ENCODE data around the gene RAB6A. TPM values are rescaled to one million over a fixed set of nuclear protein-coding genes. Genes with fewer than 3 reads are reported as not detected.
"Not testable (repeated sequence)": the region's sequence is repeated elsewhere in the genome, so short reads cannot be mapped to it uniquely, and the experiment has no call there.

The RAB6A gene
- total RNA-seq, 1 experiment from 2014 or later: 59.7 TPM

DNA sequence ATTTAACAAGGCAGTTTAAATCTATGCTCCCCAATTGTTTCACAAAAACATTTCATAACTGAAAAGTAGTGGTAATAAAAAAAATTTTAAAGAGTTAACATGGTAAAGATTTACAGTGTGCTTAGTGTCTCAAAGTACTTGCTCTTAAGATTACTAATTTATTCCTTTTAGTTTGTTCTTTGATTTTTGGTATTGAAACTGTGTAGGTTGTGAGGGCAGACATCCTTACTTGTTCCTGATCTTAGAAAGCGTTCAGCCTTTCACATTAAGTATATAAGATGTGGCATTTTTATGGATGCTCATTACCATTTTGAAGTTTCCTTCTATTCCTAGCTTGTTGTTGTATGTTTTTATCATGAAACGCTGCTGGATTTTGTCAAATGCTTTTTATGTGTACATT lies 32.9 kb downstream of the RAB6A start:
- no peak for DNase-seq (ENCODE audit: low read depth)

DNA sequence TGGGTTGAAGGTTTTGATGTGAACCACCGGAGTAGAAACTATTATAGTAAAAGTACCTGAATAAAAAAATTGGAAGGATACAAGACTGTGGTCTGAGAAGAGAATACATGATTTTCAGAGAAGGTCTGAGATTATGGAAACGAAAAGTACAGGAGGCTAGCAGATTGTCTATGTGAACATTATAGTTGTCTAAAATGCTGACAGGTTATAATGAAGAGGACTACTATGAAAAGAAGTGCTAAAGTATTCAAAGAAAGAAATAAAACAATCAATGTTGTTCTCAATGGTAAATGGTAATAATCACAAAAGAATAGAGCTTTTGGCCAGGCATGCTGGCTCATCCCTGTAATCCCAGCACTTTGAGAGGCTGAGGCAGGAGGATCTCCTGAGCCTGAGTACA lies 34.0 kb downstream of the RAB6A start:
- DNase-seq (ENCODE audit: low read depth): no peak

DNA sequence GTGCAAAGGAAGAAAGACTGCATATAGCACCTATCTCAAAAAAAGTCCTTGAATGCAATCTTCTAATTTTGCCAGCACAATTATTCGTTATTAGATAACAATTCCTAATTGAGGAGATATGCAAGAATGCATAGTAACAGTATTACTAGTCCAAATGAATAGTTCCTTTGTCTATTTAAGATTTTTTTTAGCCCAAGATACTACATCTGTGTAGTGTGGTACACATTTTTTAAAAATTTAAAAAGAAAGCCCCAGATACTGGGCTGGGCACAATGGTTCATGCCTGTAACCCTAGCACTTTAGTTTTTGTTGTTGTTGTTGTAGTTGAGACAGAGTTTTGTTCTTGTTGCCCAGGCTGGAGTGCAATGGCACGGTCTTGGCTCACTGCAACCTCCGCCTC lies 43.7 kb downstream of the RAB6A start:
- DNase-seq (ENCODE audit: low read depth): no peak

DNA sequence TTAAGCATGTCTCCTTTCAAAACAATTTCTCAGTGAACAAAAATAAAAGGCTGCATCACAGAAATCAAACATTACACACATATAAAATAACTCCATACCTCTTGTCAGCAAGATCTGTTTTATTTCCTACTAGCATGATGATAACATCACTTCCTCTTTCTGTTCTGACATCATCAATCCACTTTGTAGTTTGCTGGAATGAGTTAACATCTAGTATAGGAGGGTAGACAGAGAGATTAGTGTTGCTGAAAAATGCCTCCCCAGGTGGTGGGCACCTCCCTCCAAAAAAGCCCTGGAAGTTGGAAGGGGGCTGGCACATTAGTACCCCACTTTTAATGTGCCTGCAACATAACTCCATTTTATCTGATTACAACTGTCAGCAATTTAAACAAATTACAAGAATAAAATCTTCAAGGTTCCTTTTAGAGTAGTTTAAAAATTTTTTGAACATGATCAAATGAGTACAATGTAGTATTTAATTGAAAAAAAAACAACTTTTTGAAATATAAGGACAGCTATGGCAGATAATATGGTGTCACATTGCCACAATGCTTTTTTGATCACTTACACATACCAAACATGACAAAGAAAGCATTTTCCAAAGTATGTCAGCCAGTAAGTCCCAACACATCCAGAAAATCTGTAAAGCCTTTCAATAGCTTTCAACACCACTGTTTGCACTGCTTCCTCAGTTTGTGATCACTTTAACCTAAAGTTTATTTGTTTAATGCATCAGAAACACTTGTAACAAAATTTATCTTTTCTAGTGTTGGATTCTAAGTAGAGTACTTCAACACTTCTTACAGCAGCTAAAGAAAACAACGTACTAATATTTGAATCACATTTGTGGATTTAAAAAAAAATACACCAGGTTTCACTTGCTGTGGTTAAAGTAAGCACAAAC lies 44.5 kb downstream of the RAB6A start:
- DNase-seq (ENCODE audit: low read depth): peak; percentile 16

DNA sequence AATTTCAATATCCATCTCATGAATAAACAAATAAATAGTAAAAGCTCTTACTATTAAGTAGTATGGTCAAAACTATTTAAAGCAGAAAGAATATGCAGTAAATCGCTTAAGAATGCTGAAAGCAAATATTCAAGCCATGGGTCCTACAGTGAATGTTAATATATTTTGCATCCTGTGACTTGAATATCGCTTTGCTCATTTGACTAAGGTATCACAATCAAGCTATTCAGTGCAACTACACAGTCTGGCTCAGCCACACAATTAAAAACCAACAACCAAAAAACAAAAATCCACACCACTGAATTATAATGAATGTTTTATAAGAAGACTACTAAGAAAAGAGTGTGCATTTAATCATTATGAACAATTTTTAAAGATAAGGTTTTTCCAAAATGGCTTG lies 45.3 kb downstream of the RAB6A start:
- DNase-seq (ENCODE audit: low read depth): no peak

DNA sequence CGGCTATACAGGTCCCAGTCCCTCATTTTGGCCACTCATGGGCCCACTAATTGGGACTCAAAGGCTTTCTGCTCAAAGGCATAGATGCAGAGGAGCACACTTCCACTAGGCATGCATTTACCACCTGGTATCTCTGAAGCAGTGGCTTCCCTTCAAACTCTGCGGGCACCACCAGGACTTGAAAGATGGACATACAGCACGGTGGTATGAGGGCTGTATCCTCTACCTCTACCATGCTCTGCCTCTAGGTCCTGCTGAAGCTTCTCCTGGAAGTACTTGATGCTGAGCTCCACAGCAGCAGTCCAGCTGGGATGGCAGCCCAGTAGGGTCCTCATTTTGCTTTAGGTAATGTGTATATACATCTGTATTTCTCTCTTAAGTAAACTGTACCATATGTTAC lies 49.9 kb downstream of the RAB6A start:
- DNase-seq (ENCODE audit: low read depth): no peak

DNA sequence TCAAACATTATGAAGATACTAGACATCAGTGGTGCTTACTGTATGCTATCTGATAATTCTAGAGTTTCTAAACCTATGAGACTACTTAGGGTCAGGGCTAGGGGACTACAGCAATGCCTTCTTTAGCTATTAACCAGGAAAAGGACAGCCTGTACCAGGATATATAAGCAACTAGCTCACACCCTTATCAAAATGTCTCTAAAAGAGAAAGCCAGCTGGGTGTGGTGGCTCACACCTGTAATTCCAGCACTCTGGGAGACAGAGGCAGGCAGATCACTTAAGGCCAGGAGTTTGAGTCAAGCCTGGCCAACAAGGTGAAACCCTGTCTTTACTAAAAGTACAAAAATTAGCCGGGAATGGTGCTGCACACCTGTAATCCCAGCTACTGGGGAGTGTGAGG lies 55.8 kb downstream of the RAB6A start:
- no peak for DNase-seq (ENCODE audit: low read depth)

DNA sequence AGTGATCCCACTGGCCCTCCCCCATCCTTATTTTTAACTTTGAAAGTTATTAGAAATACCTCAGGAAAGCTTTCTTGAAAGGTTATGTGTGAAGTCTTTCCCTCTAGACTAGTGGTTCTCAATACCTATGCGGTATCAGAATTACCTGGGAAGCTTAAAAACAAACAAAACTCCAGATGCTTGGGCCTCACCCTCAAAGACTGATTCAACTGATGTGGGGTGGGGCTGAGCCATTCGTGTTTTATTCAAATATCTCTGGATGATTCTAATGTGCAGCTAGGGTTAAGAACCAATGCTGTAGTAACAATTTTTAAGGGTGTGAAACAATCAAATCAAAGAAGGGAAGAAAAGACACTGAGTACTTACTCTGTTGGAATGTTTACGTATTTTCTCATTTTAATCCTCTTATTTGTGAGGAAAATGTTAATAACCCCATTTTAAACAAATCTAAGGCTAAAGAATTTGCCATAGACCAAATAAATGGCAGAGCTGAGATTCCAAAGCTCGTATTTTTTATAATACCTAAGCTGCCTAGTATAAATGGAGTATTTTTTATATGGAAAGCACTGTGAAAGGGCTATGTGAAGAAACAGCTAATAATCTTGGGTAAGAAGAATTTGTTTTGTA lies 66.9 kb downstream of the RAB6A start:
- DNase-seq (ENCODE audit: low read depth): no peak

DNA sequence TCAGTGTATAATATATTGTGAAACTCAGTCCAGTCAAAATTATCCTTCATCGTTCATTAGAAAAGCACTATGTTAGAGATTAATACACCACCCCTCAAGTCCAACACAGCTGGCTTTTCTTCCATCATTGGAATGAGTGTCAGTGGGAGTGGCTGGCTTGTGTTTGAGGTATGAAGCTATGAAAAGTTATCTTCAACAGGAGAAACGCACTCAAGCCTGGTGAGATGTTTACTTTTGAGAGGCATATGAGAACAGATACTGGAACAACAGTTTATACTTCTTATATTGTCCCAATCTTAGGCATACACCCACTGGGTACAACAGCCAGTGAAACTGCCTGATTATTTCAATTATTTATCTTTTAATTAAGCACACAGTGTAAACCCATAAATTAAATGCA lies 80.2 kb downstream of the RAB6A start:
- no peak for DNase-seq (ENCODE audit: low read depth)

DNA sequence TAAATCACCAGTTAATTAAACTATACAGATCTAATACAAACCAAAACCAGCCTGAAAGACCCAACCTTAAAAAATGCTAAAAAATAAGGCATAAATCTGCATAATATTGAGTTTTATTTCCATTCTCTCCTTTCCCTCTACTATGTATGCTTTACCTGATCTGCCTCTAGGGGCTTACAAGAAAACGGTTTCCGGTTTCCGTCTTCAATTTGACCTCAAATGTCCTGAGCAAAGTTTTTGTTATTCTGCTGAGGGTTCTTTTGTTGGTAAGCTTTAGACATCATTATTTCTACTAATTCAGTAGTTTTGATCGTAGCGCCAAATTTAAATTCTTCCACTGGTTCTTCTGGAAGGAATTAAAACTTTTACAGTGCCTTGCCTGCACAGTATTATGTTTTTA lies 84.3 kb downstream of the RAB6A start:
- not testable (repeated sequence) for DNase-seq (ENCODE audit: low read depth)

DNA sequence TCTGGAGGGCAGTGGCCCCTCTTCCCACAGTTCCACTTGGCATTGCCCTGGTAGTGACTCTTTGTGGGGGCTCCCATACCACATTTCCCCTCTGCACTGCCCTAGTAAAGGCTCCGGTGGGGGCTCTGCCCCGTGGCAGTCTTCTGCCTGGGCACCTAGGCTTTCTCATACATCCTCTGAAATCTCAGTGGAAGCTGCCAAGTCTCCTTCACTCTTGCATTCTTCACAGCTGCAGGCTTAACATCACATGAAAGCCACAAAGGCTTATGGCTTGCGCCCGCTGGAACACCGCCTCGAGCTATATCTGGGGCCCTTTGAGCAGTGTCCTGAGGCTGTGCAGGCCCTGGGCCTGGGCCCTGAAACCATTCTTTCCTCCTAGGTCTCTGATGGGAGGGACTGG lies 89.2 kb downstream of the RAB6A start:
- no peak for DNase-seq (ENCODE audit: low read depth)

DNA sequence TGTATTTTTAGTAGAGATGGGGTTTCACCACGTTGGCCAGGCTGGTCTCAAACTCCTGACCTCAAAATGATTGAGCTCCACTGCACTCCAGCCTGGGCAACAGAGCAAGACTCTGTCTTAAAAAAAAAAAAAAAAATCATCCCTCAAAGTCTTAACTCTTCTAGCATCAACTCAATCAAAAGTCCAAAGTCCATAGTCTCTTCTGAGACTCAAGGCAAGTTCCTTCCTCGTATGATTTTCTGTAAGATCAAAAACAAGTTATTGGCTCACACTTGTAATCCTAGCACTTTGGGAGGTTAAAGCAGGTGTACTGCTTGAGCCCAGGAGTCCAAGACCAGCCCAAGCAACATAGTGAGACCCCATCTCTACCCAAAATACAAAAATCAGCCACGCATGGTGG lies 90.1 kb downstream of the RAB6A start:
- no peak for DNase-seq (ENCODE audit: low read depth)

DNA sequence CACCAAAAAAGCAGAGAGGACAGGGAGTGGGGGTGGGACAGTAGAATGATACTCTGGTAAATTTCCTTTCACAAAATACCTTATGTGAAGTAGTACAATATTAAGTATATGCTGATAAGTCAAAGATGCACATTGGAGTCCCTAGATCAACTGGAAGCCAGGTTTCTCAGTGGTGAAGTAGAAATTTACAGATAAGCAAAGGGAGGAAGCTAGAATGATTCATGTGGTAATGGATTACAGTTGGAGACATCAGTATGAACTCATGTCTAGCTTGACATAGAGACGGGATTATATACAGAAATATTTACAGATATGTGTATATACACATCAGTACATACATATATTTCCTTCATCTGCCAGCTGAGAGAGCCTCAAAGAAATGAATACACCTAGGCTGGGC lies 93.0 kb downstream of the RAB6A start:
- no peak for DNase-seq (ENCODE audit: low read depth)

DNA sequence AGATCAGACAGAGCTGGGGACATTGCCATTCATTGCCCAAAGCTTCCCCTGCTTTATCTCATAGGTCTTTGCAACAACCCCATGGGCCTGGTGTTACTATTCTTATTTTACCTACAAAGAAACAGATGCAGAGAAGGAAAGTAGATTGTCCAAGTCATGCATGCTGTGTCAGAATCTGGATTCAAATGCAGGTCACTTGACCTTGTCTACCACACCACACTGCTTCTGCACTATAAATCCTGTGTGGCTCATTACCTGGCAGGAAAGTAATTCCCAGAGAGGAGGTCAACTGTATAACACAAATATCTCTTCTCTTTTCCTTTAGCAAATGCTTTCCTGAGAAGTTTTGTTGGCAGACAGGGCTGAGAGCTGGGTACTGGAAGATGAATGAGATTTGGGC lies 96.0 kb downstream of the RAB6A start:
- no peak for DNase-seq (ENCODE audit: low read depth)

DNA sequence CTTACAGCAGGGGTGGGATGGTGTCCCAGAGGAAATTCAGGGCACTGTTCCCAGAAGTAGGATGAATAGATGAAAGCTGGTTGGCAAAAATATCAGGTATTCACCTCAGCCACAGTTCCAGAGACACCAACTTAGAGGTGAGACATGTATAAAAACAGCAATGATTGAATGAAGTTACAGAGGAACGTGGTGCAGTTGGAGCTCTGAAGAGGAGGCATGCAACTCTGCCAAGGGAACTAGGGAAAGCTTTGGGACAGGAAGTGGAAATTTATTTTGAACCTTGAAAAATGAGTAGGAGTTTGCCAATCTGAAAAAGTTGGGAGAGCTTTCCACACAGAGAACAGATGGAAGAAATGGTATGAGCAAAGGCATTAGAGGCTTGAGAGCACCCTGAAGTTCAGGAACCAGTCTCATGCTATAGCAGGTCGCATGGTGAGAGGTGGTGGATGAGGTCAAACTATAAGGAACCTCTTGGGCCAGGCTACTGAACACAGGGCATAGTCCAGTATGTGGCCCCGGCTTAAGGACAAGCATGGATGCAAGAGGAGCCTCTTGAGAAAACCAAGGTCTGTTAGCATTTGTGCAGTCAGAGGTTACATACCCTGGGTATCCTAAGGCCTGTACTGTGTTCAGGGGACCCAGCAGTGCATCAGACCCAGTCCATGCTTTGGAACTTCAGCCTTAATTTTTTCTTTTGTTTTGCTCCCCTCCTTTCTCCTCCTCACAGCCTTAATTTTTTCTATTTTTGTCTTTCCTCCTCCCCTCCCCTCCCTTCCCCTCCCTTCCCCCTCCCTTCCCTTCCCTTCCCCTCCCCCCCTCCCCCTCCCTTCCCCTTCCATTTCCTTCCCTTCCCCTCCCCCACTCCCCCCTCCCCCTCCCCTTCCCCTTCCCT lies 97.0 kb downstream of the RAB6A start:
- DNase-seq (ENCODE audit: low read depth): no peak

DNA sequence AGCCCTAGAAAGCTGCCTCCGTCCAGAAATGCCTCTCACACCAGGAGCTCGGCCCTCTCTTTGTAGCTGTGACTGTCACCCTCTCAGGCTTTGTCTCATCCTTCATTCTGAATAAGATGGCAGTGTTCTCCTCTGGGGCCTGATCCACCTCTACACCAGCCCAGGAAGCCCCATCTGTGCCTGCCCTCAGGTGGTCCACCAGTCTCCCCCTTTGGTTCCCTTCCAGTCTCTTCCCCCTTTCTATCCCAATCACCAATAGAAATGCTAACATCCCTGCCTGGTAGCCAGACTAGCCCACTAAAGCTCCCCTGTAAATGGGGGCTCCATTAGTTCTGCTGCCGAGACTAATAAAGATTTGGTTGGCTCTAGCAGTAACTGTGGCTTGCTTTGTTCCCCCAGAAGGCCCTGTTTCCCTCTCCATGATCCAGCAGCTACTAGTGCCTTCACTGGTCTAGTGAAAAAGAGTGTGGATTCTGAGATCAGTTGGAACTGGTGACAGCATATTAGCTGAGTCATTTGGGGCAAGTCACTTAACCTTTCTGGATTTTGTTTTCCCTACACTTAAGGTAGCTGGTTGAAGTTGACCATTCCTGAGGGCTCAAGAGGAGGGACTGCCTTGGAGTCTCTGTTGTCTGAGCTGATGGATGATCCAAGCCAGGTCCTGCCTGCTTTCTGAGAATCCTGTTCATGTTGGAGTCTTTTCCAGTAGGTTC lies 98.3 kb downstream of the RAB6A start:
- no peak for DNase-seq (ENCODE audit: low read depth)

DNA sequence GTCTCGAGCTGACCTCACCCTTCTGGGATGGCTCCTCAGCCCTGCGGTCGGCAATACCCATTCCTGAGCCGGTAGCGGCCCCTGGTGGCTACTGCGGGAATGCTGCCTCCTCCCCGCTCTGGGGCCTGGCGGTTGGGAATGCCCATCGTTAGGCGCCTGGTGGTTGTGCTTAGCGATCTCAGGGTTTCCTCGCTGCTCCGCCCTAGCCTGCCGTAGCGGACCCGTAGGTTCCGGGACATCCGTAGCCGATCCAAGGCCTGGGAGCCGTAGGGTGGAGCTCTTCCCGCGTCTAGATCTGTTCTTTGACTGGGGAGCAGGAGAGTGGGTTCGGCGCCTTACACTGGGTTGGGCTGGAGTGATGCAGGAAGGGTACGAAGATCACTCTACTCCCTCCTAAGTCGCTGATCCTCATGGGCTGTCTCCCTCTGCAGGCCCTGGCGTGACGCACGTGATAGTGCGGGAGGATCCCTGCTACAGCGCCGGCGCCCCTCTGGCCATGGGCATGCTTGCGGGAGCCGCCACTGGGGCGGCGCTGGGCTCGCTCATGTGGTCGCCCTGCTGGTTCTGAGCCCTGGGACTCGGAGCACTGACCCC lies 99.7 kb downstream of the RAB6A start:
- DNase-seq (ENCODE audit: low read depth): peak; percentile 80

DNA sequence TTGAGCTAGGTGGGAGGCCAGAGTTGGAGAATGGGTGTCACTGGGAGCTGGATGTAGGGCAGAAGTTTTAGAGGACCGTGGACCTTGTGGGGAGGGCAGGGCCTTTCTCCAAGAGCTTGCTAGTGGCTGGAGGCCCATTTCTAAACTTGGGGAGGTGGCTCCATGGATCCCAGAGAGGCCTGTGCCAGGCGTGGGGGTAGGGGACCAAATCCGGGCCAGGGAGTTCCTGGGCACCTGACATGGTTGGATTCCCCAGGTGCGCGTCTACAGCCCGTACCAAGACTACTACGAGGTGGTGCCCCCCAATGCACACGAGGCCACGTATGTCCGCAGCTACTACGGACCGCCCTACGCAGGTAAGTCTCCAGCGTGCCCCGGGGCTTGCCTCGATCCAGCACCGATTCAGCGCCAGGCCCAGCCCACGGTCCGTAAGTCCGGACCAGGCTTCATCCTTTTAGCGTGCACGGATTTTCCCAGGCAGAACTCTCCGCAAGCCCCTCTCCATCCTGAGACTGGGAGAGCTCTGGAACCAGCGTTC lies 100.3 kb downstream of the RAB6A start:
- DNase-seq (ENCODE audit: low read depth): no peak

DNA sequence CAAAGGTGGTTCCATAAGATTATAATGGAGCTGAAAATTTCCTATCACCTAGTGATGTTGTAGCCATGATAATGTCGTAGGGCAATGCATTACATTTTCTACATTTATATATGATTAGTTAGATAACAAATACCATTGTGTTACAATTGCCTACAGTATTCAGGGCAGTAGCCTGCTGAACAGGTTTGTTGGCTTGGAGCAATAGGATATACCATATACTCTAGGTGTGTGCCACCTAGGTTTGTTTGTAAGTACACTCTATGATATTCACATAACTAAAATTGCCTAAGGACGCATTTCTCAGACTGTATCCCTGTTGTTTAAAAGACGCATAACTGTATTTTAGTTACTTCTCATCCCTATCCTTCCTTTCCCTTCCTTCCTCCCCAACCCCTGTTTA lies 100.9 kb downstream of the RAB6A start:
- no peak for DNase-seq (ENCODE audit: low read depth)

DNA sequence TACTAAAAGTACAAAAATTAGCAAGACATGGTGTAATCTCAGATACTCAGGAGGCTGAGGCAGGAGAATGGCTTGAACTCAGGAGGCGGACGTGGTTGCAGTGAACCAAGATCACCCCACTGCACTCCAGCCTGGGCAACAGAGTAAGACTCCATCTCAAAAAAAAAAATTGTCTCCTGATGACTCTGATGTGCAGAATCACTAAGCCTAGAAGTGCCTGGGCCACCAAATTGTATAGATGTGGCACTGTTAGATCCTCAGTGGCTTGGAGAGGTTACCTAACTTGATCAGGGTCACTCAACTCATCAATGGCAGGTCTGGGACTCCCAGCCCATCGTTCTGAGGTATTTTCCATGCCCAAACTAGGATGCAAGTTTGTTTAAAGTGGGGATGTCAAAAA lies 103.9 kb downstream of the RAB6A start:
- DNase-seq (ENCODE audit: low read depth): no peak

DNA sequence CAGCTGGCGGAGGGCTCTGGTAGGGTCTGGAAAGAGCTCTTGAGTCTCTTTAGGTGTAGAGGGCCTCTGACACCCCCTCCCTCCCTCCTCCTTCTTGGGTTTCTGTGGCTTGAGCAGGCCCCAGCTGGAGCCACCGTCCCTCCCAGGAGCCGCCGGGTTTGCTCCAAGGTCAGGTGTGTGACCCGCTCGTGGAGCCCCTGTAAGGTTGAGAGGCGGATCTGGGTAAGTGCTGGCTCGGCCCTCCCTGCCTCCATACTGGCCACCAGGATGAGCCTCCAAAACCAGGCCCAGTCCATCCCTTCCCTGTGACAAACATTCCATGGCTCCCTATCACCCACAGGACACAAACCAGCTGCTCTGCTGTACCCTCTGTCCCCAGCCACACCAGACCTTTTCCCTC lies 105.2 kb downstream of the RAB6A start:
- no peak for DNase-seq (ENCODE audit: low read depth)

Data from HT1080 (cell line).